Thyroid gland (tissue), 4 donors: ENCODE measurements around the gene KIFC3. TPM values are rescaled to one million over a fixed set of nuclear protein-coding genes. Genes with fewer than 3 reads are reported as not detected.

ENCODE experiments used
- DNase-seq, 2 donors: peaks; one replicate each; pipeline ENCODE4 v3.0.0-alpha.2; 2019
- H3K27ac ChIP-seq, 3 donors: fragments of 200-600 bp; sonication (generic); 1 replicate in 2 of 3; 2 replicates in 1 of 3; pipeline ENCODE4 v1.5.1; 2016 to 2019; ENCODE audit warnings: mild to moderate bottlenecking in 1 of 3, moderate library complexity in 1 of 3
- H3K27me3 ChIP-seq: fragments of 200-600 bp; sonication (generic); one replicate; pipeline ENCODE4 v1.5.1; 2019
- H3K36me3 ChIP-seq, 2 donors: fragments of 200-600 bp; sonication (generic); one replicate each; pipeline ENCODE4 v1.5.1; 2016 to 2019
- H3K4me1 ChIP-seq, 2 donors: fragments of 200-600 bp; sonication (generic); one replicate each; pipeline ENCODE4 v1.5.1; 2017 to 2019
- H3K4me3 ChIP-seq, 3 donors: fragments of 200-600 bp; sonication (generic); replicated peaks in 1 of 3; 1 replicate in 2 of 3; 2 replicates in 1 of 3; pipeline ENCODE4 v1.5.1; 2016; ENCODE audit warnings: mild to moderate bottlenecking in 1 of 3
- H3K9me3 ChIP-seq: fragments of 200-600 bp; sonication (generic); one replicate; pipeline ENCODE4 v1.5.1; 2017
- POLR2A ChIP-seq, 2 donors: fragments of 450-650 bp; IDR thresholded peaks; one replicate each; pipeline ENCODE4 v1.6.1; 2017; ENCODE audit warnings: antibody characterized with exemption in 2 of 2, mild to moderate bottlenecking in 2 of 2, moderate library complexity in 1 of 2
- WGBS, 2 donors: methylation state at CpG; one replicate each; pipeline ENCODE4 v1.1.5; 2017; 5-methylcytosine and 5-hydroxymethylcytosine counted together
- intact Hi-C: fragments of 100-400 bp; cut with DNase I; formaldehyde crosslinking; loops from one replicate; pipeline ENCODE4 v1.15.1; 2023
- total RNA-seq, 4 donors: library from RNA; depleted of rRNA; stranded (reverse); fragments of >200 nt; gene quantifications; one replicate each; pipeline ENCODE4 v1.2.3, GENCODE V29; 2016
- TF ChIP-seq, protein P1 (sequence below), 6 experiments: fragments of 200-600 bp in 3 of 6; fragments of 450-650 bp in 3 of 6; sonication (generic) in 3 of 6; IDR thresholded peaks; one replicate each; pipeline ENCODE4 v1.5.1; 2016 to 2019; ENCODE audit warnings: antibody characterized with exemption in 6 of 6, mild to moderate bottlenecking in 2 of 6, inconsistent platforms in 1 of 6, moderate library complexity in 1 of 6

Gene KIFC3
- total RNA-seq, 4 donors from 2014 or later: 88.8 to 153 (median 132) TPM

DNA sequence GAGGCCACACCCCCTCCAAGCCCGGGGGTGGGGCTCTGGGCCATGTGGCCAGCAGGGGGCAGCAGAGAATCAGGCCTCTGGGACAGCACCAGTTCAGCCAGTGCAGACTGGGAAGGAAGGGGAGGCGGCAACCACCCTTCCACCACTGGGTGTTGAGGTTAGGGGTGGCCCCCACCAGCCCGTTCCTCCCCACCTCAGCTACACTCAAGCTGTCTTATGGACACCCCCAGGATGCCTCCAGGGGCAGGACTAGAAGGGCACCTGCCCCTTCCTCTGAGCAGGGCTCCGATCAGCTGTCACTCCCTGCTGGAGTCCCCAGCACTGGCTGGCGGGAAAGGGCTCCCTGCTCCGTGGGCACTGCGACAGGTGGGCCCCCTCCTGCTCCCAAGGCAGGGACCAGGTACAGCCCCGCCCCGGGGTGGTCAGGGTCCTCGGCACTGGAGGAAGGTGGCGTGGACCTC lies 44.9 kb downstream of the KIFC3 start:
- no peak for TF ChIP-seq POLR2A (IDR thresholded peaks at IDR 0.05)
- TF ChIP-seq, protein P1, sequence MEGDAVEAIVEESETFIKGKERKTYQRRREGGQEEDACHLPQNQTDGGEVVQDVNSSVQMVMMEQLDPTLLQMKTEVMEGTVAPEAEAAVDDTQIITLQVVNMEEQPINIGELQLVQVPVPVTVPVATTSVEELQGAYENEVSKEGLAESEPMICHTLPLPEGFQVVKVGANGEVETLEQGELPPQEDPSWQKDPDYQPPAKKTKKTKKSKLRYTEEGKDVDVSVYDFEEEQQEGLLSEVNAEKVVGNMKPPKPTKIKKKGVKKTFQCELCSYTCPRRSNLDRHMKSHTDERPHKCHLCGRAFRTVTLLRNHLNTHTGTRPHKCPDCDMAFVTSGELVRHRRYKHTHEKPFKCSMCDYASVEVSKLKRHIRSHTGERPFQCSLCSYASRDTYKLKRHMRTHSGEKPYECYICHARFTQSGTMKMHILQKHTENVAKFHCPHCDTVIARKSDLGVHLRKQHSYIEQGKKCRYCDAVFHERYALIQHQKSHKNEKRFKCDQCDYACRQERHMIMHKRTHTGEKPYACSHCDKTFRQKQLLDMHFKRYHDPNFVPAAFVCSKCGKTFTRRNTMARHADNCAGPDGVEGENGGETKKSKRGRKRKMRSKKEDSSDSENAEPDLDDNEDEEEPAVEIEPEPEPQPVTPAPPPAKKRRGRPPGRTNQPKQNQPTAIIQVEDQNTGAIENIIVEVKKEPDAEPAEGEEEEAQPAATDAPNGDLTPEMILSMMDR (IDR thresholded peaks at IDR 0.05): peak; percentile 89 to 96 (median 93)
- Histone ChIP-seq H3K27ac (peak overlapping the region in 2 of 3 donors; percentile 43 to 45), H3K36me3 (peaks cover 22 to 33% of the 10 kb centered on the region in 2 donors), H3K9me3 (no peaks in the 10 kb centered on the region), H3K4me3 (no peak overlapping the region), H3K27me3 (no peaks in the 10 kb centered on the region), H3K4me1 (peaks cover 0 to 4% of the 10 kb centered on the region in 2 donors)
- intact Hi-C loops: loop anchor here (2.0 to 5.0 kb wide), 2 partner anchors 105 to 245 kb away; partner anchors contain the start of genes USB1 and ZNF319
- peak; percentile 83 to 90 for DNase-seq
- WGBS, 2 donors: 65 to 70% methylated on average over 7 to 10 of the region's 11 CpGs

DNA sequence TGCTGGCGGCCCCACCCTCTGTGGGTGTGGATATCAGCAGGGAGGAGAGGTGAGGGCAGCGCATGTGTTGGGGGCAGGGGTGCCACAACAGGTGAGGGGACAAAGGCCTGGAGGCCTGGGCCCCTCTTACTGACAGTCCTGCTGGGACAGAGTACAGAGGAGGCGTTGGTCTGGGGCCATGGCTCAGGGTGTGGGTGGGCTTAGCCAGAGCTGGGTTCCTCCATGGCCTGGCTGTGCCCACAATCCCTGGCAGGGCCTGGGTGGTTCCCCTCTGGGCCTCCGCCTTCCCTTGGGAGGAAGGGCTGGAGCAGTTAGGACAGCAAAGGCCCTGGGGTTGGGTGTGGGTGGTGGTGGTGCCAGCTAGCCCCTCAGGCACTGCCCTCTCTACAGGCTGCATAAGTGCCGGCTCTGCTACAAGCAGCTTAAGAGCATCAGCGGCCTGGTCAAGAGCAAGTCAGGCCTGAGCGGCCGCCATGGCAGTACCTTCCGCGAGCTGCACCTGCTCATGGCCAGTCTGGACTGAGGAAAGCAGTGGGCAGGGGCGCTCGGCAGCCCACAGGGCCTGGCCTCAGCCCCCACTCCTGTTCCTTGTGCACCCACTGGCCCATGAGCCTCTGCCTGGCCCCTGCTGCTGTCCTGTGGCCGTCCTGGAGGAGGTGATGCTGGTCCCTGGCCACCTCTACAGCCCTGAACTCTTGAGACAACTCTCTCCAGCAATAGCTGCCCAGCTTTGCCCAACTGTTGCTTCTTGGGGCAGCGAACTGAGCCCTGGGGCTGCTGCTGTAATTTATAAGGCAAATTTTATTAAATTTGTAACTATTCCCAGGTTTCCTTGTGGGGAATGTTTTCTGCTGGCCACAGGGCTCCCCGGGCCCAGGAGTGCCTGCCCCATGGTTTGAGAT lies 45.6 kb downstream of the KIFC3 start:
- intact Hi-C loops: loop anchor here (2.0 to 5.0 kb wide), 2 partner anchors 106 to 246 kb away; partner anchors contain the start of genes USB1 and ZNF319
- TF ChIP-seq, protein P1 (IDR thresholded peaks at IDR 0.05): no peak
- no peak for TF ChIP-seq POLR2A (IDR thresholded peaks at IDR 0.05)
- H3K4me3 ChIP-seq: no peak overlapping the region
- DNase-seq: no peak
- peaks cover 19 to 28% of the 10 kb centered on the region in 2 donors for H3K36me3 ChIP-seq
- H3K9me3 ChIP-seq: no peaks in the 10 kb centered on the region
- H3K27me3 ChIP-seq: no peaks in the 10 kb centered on the region
- H3K4me1 ChIP-seq: peaks cover 0 to 4% of the 10 kb centered on the region in 2 donors
- no peak overlapping the region for H3K27ac ChIP-seq
- 74 to 75% methylated on average over 9 to 10 of the region's 15 CpGs for WGBS, 2 donors

DNA sequence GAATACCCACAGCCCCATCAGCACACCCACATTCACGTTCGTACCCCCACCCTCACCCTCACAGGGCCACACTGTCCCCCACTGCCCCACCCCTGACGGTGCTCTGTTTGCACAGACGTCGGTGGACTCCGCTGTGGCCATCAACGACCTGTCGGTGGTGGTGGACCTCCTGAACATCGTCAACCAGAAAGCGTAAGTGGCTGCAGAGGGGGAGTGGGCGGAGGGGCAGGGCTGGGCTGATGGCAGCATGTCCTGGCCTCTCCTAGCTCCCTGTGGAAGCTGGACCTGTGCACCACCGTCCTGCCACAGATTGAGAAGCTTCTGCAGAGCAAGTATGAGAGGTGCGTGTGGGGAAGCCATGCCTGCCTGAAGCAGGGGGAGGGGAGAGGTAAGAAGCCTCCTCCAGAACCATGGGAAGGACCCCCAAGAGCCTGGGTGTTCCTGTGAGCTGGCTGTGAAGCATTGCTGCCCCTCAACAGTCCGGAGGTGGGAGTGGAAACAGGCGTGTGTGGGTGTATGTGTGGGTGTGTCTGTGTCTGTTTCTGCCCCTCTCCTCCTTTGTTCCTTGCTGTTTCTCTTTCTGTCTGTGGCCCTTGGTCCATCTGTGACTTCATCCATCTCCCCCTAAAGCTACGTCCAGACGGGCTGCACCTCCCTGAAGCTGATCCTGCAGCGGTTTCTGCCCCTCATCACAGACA lies 46.4 kb downstream of the KIFC3 start:
- DNase-seq: no peak
- no peaks in the 10 kb centered on the region for H3K27me3 ChIP-seq
- H3K4me1 ChIP-seq: peaks cover 0 to 4% of the 10 kb centered on the region in 2 donors
- no peaks in the 10 kb centered on the region for H3K9me3 ChIP-seq
- no peak overlapping the region for H3K27ac ChIP-seq
- WGBS, 2 donors: 77 to 85% methylated on average over 18 of the region's 18 CpGs
- TF ChIP-seq POLR2A (IDR thresholded peaks at IDR 0.05): no peak
- TF ChIP-seq, protein P1 (IDR thresholded peaks at IDR 0.05): no peak
- intact Hi-C loops: loop anchor here (2.0 to 5.0 kb wide), 2 partner anchors 107 to 246 kb away; partner anchors contain the start of genes USB1 and ZNF319
- H3K4me3 ChIP-seq: no peak overlapping the region
- peaks cover 11 to 20% of the 10 kb centered on the region in 2 donors for H3K36me3 ChIP-seq

DNA sequence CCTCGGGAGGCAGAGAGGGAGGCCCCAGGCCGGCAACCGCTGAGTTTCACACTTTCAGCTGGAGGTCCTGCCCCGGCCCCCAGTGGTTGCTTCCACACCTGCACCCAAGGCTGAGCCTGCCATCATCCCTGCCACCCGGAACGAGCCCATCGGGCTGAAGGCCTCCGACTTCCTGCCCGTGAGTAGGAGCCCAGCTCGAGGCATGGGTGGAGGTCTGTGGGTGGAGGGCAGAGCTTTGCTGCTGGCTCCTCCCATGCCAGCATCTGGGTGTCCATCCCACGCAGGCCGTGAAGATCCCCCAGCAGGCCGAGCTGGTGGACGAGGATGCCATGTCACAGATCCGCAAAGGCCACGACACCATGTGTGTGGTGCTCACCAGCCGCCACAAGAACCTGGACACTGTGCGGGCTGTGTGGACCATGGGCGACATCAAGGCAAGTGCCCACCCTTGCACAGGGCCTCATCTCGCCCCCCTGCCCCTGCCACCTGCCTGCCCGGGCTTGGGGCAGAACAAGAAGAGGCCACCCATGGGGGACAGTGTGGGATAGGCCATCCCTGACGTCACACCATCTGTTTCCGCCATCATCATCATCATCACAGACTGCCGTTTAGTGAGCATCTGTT lies 47.1 kb downstream of the KIFC3 start:
- TF ChIP-seq, protein P1 (IDR thresholded peaks at IDR 0.05): no peak
- no peak for TF ChIP-seq POLR2A (IDR thresholded peaks at IDR 0.05)
- H3K27me3 ChIP-seq: no peaks in the 10 kb centered on the region
- H3K4me1 ChIP-seq: peaks cover 0 to 4% of the 10 kb centered on the region in 2 donors
- H3K36me3 ChIP-seq: peaks cover 4 to 13% of the 10 kb centered on the region in 2 donors
- DNase-seq: no peak
- H3K4me3 ChIP-seq: no peak overlapping the region
- no peak overlapping the region for H3K27ac ChIP-seq
- WGBS, 2 donors: 82 to 92% methylated on average over 7 to 9 of the region's 24 CpGs
- intact Hi-C loops: loop anchor here (5.0 kb wide), 1 partner anchor 247 kb away; the partner anchor contains the start of genes USB1 and ZNF319
- no peaks in the 10 kb centered on the region for H3K9me3 ChIP-seq
